Stimulated activated CD4-positive, alpha-beta T cell treated with anti-CD3 and anti-CD28 coated beads, Interleukin-4, amount 100 ng/mL, for 48 hours (primary cell): ENCODE results near the gene TTC12.

Experiments
- DNase-seq, 2 donors: peaks; one replicate each; pipeline ENCODE4 v3.0.0-alpha.2; 2020; ENCODE audit warnings: low read depth in 2 of 2

Gene TTC12

GRCh38 chr11:113314389-113315301 lies at the start of gene TTC12:
Gene TTC12, plus strand, starts transcription at chr11:113314583. Its CDS starts 1,675 bp downstream, at chr11:113316258.
- peak; percentile 92 for DNase-seq

GRCh38 chr11:113265362-113265761 lies 49.0 kb upstream of the TTC12 start:
- DNase-seq: no peak

GRCh38 chr11:113267493-113267892 lies 46.9 kb upstream of the TTC12 start:
- no peak for DNase-seq

- no peak for DNase-seq
Measured at GRCh38 chr11:113269096-113269495, 45.3 kb upstream of the TTC12 start.

GRCh38 chr11:113269636-113270035 lies 44.7 kb upstream of the TTC12 start:
- DNase-seq: no peak

- DNase-seq: no peak
Measured at GRCh38 chr11:113270080-113270479, 44.3 kb upstream of the TTC12 start.

GRCh38 chr11:113271551-113272245 lies 42.7 kb upstream of the TTC12 start:
- DNase-seq: no peak

GRCh38 chr11:113272281-113272680 lies 42.1 kb upstream of the TTC12 start:
- DNase-seq: no peak

- DNase-seq: no peak
Measured at GRCh38 chr11:113272927-113273615, 41.3 kb upstream of the TTC12 start.

- no peak for DNase-seq
Measured at GRCh38 chr11:113273720-113274119, 40.7 kb upstream of the TTC12 start.

GRCh38 chr11:113274713-113275582 lies 39.4 kb upstream of the TTC12 start:
- no peak for DNase-seq

- DNase-seq: no peak
Measured at GRCh38 chr11:113275602-113276001, 38.8 kb upstream of the TTC12 start.

- DNase-seq: no peak
Measured at GRCh38 chr11:113276466-113276865, 37.9 kb upstream of the TTC12 start.

GRCh38 chr11:113277907-113278306 lies 36.5 kb upstream of the TTC12 start:
- DNase-seq: no peak

GRCh38 chr11:113278481-113278880 lies 35.9 kb upstream of the TTC12 start:
- DNase-seq: no peak

- DNase-seq: no peak
Measured at GRCh38 chr11:113278925-113279324, 35.5 kb upstream of the TTC12 start.

GRCh38 chr11:113279591-113279990 lies 34.8 kb upstream of the TTC12 start:
- DNase-seq: no peak

GRCh38 chr11:113281052-113281725 lies 33.2 kb upstream of the TTC12 start:
- no peak for DNase-seq

- DNase-seq: no peak
Measured at GRCh38 chr11:113282898-113283437, 31.4 kb upstream of the TTC12 start.

GRCh38 chr11:113283881-113284280 lies 30.5 kb upstream of the TTC12 start:
- no peak for DNase-seq

GRCh38 chr11:113286009-113286408 lies 28.4 kb upstream of the TTC12 start:
- no peak for DNase-seq
